A549 (cell line): ENCODE results near the gene FOXP3.

Source experiments
- CHD4 ChIP-seq: fragments of 200-600 bp; sonication (generic); IDR thresholded peaks from 2 replicates; pipeline ENCODE4 v1.6.1; 2016; ENCODE audit warnings: antibody characterized with exemption, mild to moderate bottlenecking, borderline replicate concordance
- CTCF ChIP-seq: fragments of >200 bp; sonication (Bioruptor Twin); formaldehyde crosslinking; IDR thresholded peaks from 3 replicates; pipeline ENCODE4 v1.5.1; 2016
- TP53 ChIP-seq: fragments of 250-450 bp; sonication (Bioruptor Pico); IDR thresholded peaks from 2 replicates; pipeline ENCODE4 v1.5.0; 2021; ENCODE audit warnings: mild to moderate bottlenecking, moderate library complexity

GRCh38 chrX:49204709-49205108, 59.8 kb downstream of the FOXP3 start:
- TF ChIP-seq CHD4, result no peak
- no peak for TF ChIP-seq CTCF
- no peak for TF ChIP-seq TP53
